HG03064 (cell line): ENCODE data around the gene BCL11B.

Experiments used
- ATAC-seq: cut with Tn5 transposase; IDR thresholded peaks from one replicate; pipeline ENCODE4 v1.9.1; 2021; ENCODE audit warnings: low read depth; ENCODE audit not compliant: unreplicated experiment

The BCL11B gene

DNA sequence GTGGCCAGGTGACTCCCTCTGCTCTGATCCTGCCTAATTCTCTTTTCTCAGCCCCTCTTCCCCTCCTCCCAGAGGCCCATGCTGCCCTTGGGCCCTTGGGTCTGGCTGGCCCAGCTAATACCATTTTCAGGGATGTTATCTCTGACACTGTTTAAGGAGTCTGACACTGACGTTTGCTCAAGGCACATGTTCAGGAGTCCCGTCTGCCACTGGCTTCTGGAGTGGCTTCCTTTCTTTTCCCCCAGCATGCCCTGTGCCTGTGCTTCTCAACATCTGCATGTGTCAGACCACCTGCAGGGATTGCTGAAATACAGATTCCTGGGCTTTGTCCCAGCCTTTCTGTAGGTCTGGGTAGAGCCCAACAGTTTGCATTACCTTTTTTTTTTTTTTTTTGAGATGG lies 128.9 kb downstream of the BCL11B start:
- ATAC-seq: no peak

DNA sequence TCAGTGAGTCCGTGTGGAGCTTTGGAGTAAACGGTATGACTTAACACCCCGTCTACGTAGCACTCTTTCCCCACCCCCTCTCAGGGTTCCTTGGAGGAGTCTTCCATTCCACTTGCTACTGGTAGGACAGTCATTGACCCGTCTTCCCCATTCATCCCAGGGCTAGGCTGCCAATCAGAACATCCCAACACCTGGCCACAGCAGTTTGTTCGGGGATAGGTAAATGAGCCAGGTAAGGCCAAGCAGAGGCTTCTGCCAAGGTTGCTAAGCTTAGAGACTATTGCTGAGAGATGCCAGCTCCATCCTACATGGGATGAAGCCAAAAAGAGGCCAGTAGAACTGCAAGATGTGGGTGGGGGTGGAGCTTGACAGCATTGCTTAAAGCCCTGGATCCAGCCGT lies 130.8 kb downstream of the BCL11B start:
- no peak for ATAC-seq

DNA sequence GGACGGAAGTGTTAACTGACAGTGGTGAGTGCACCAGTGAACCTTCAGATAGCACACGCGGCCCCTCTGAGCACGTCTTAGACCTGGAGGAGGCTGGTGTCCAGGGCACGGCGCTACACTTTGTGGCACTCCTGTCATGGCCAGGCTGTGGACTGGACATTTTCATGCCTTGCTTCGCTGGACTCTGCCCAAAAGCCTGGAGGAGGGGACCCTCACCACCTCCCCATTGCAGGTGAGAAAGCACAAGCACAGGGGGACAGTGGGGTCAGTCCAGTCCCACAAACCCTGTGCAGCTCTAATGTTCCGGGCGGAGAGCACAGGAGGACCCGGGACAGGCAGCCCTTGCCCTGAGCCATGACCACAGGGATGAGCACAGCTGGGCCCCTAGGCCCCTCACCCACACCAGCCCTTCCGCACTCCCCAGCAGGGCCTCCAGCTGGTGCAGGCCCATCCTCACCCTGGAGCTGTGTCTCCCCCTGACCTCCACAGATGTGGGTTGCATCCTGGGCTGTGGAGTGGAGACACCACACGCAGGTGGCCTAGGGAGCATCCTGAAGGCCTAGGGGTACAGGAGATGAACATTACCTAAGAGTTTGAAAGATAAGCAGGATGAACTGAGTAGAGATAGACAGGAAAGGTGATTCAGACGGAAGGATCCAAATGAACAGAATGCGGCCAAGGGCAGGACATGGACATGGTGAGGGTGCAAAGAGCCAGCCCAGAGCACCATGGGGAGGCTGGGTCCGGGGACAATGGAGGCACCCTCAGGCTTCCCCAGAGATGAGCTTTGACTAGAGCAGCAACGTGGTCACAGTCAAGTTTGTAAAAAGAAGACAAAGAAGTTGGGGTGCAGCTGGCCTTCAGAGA lies 132.8 kb downstream of the BCL11B start:
- ATAC-seq: no peak

DNA sequence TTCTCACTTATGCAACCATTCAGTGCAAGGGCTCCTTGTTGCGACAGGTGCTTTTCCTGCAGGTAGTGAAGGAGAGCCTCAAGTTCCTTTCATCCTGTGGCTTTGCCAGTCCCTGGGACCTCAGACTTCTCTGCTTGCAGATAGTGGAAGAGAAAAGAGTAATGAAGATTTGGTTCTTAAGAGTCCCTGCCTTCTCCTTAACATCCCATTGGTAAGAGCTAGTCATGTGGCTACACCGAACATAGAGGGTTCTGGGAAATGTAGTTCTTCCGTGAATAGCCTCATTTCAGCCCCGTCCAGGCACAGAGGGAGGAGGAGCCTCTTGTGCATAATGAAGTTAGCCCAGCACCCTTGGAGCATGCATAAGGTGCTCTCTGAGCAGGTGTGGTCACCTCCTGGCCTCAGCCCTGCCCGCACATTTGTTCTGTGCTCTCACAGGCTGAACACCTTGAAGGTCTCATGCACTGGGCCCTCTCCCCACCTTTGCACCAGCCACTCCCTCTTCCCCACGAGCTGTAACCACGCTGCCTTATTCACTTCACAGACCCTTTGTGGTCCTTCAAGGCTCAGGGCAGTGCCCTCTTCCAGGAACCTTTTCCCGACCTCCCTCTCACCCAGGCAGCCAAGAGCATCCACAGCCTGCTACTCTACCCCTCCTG lies 134.0 kb downstream of the BCL11B start:
- no peak for ATAC-seq

DNA sequence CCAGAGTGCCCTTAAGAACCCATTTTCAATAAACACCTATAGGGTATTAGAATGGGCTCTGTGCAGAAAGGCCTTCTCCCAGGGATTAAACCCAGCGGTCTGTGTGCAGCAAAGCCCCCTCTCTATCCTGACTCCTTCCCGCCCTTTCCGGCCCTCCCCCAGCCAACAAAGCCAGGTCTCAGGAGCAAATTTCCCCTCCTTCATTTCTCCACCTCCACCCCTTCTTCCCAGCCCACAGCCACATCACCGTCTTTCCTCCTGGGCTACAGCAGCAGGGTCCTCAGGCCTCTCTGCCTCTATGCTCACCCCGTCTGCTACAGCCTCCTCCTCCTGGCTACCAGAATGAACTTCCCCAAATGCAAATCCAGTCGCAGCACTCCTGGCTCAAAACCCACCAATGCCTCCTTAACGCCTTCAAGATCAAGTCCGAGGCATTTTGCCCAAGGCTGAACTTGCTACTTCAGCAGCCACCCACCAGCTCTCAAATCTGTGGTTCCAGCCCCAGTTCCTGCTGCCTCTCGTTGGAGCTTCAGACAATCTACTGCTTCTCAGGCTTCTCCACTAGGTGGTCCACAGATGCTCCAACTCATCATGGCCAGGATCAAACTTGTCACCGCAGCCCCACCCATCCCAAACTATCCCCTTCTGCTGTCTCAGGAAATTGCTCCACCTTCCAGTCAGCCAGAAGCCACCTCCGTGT lies 134.8 kb downstream of the BCL11B start:
- ATAC-seq: no peak

DNA sequence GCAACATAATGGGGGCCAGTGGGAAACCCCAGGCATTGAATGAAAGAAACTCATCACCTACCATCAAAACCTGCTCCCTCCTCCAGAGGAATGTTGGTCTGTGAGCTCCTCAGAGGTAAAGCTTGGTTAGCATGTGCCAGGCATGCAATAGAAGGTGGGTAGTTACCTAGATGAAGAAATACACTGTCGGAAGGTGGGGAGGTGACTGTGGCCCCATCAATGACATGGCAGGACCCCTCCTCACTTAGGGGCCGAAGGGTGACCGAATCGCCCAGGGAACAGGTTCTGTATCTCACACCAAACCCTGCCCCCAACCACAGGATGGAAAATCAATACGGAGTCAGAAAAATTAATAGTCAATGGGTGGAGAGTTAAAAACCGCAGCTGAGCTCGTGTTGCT lies 135.6 kb downstream of the BCL11B start:
- no peak for ATAC-seq

DNA sequence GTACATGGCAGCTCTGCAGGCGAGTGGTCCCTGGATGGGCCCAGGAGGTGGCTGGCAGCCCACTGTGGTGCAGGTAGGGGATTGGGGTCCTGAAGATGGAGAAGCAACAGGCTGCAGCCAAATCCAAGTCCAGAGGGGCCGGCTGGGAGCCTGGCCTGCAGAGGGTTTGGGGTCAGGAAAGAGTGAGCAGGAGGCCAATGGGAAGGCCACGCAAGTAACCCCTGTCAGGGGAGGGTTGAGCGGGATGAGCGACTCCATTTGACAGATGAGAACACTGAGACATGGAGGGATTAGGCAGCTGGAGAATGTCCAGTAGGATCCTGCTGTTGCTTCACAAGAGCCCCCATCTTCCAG lies 136.0 kb downstream of the BCL11B start:
- no peak for ATAC-seq

DNA sequence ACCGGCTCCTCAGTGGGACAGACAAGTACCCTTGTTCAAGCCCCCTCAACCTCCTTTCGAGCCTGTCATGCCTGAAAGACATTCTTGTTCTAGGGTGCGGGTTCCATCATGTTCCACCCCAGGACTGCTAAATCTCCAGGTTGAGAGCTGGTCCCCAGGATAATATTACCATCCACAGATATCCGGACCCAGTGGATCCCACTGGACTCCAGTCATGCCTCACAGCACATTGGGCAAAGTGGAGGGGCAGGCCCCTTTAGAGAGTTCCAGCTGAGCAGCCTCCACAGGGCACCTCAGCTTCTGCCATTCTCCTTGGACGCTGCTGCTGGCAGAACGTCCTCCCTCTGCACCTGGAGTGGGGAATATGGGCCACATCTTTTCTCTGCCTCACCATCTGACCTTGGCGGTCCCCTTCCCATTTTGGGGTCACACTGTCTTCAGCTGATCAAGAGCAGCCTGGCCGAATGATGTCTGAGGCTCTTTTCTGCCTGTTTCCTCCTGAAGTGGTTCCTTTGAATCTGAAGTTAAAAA lies 137.4 kb downstream of the BCL11B start:
- ATAC-seq: no peak

DNA sequence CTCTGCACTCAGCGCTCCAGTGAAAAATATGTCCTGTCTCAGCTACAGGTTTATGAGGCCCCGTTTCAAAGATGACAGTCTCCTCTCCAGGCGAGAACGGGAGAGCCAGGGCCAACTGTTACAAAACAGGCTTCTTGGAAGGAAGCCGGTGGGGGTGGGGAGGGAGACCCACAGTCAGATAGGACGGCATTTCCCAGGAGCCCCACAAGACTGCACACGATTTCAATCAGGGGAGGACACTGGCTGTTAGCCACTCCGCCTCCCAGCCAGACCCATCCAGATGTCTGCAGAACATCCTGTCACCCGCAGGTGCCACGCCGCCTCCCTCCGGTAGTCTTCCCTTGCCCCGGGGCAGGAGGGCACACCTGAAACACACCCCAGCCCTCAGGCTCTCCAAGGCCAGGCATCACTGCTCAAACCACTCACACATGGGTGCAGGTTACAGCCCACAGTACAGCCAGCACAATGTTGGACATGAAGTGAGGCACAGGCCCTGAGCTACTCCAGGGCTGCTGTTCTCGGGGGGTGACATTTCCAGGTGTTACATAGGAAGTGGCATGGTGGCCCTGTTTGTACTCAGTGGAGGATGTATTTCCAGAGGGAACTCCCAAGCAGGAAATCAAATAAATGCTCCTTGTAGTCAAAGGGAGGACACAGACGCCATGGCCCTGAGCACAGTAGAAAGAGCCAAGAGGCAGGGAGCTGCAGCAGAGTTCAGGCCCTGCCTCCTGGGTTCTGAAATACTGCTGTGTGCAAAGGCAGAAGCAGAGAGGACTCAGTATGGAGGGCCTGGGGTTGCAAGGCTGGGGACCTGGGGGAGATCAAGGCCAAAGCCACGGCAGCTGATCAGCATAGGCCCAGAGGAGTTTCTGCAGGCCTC lies 138.1 kb downstream of the BCL11B start:
- no peak for ATAC-seq

DNA sequence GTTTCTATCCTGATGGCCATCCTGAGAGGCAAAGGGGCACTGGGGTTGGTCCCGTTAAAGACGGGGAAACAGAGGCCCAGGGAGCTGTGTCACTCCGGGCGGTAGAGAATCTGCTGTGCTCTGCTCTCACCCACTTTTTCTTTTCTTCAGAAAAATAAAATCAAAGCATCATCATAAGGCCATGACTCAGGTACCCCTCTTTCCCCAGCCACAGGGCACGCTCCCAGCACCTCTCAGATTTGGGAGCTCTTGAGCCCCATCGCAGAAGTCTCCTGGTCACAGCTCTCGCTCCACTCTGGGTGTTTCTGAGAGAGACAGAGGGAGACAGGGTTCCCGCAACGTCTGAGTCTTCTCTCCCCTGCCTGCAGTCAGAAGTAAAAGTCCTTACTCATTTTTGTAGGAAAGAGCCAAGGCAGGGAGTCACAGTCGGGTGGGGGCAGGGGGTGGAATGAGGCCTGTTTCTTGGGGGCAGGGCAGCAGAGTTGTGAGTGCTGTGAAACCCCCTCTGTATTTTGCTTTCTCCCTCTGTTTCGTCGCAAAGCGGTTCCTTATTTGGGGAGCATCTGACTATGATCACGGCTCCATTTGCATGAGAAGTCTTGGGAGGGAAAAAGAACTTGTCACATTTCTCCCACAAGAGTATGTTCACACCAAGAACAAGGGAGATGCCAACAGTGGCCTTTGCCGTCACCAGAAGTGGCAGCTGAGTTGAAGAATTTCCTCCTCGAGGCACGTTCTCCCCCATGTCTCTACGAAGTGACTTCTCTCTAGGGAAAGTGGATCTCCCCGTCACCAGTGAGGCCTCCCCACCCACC lies 139.0 kb downstream of the BCL11B start:
- ATAC-seq: no peak

DNA sequence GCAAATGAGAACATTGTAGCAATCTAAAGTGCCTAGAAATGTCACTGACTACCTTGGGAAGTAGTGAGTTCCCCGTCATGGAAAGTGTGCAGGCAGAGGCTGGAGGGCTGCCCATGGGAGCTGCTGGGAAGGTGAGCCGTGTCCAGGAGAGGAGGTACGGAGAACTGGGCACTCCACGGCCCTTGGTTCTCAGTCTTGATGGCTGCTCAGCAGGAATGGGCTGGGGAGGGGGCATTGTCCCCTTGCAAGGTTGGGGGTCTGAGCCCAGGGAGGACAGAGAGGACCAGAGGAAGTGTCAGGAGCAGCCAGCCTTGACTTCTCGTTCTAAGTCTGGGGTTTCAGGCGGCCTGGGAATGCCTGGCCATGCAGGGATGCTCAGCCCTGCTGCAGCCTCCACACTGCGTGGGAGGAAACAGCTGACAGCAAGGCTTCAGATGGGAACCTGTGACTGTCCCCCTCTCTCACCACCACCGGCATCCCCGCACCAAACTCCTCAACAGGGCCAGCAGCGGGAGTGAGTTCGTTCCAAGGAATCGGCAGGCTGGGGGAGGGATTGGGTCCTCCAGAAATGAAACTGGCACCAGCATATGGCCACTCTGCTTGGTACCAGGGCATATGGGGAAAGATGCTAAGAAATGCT lies 140.2 kb downstream of the BCL11B start:
- no peak for ATAC-seq

DNA sequence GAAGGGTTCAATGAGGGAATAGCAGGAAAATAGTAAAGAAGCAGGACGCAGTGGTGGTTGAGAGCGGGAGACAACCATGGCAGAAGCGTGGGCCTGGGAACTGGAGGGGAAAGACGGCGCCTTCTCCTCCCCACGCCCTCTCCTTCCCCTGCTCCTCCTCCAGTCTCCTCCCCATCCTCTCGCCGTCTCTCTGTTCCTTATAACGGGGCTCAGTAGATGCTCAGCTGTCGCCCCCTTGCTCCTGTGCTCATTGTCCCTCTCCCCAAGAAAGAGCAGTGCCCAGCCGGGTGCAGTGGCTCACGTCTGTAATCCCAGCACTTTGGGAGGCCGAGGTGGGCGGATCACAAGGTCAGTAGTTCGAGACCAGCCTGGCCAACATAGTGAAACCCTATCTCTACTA lies 142.0 kb downstream of the BCL11B start:
- no peak for ATAC-seq

DNA sequence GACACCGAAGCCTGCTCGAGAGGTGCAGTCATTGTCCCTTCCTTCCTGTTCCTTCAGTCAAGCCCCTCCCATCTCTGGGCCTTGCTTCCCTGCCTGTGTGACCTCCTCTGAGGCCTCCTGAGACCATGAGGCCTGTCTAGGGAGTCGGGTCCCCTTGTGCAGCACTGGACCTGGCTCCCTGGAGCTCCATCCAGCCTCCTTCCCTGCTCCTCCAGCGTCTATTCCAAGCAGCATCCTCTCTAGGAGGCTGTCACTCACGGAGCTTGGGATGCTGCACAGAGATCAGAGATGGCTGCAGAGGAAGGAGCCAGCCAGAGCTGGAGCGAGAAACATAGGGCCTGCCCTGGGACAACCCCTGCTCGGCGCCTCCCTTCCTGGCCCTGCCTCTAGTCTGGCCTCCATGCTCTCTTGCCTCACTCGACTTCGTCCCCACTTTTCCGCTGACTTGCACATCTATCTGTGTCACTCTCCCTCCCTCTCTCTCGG lies 142.7 kb downstream of the BCL11B start:
- ATAC-seq: no peak

DNA sequence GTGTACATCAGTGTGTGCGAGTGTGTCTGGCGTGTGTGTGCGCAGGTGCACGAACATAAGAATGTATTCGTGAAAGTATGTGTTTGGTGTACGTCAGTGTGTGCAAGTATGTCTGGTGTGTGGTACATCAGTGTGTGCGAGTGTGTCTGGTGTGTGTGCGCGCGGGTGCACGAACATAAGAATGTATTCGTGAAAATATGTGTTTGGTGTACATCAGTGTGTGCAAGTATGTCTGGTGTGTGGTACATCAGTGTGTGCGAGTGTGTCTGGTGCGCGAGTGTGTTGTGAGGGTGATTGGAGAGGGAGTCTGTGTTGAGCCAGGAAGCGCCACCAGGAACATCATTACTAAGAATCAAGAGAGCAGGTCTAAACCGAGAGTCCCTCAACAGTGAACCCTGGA lies 143.8 kb downstream of the BCL11B start:
- no peak for ATAC-seq

DNA sequence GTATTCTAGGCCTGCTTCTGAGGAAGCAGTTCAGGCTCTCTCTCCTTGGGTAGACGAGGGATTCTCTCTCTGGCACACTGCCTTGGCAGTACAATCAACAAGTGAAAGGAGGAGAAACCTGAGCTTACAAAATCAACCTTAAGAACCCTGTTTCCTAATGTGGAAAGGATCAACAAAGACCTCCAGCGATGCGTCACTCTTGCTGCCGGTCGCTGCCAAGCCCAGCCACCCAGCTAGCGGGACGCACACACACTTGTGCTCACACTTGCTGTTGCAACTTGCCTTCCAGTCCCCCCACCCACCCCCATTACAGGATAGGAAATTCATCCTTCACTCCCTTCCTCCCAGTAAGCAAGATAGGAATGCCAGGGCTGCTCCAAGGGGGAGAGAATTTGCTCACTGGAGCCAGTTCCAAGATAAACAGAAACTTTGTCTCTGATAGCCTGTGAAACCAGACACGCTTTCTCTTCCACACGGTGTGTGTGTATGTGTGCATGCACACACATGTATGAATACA lies 144.3 kb downstream of the BCL11B start:
- no peak for ATAC-seq

DNA sequence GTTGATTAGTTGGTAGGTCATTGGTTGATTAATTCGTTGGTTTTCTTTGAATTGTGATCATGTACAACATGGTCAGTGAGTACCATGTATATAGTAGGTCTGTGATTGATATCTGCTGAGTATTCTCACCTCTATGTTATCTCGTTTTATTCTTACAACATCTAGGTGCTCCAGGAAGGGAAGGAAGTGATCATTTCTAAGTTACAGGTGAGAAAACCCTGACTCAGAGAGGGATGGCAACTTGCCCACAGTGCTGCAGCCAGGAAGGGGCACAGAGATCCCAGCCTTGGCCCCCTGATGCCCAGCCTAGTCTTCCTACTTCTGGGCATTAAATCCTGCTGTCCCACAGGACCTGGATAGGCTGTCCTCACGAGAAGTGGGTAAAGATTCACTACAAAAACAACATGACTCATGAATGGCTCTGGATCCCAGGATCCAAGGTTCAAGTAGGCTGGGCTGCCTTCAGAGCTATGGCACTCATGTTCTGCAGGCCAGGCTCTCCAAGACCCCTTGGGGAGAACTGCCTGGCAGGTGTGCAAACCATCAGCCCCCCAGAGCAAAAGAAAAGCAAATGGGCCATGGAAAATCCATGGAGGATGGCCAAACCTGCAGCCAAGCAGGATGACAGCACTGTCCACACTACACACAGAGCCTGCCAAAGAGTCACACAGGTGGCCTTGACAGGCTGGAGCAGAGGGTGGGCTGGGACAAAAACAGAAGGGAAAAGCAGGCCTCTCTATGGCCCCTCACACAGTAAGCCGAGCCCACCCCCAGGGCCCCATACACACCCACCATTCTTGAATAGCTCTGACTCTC lies 146.2 kb downstream of the BCL11B start:
- no peak for ATAC-seq

DNA sequence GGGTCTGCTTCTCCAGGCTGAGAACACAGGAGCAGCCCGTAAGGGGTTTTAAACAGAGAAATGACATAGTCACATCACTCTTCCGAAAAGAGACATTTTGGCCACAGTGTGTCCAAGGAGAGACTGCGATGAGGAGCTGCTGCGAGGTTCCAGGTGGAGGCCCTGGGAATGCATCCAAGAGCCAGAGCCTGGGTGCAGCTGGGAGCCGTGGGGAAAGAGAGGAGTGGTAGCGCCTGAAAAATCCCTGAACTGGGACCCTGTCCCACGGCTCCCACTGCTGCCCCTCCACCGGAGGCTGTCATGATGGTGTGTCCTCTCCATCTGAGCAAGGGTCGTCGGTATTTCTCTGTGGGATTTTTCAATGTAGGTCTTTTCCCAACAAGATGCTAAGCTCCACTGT lies 146.9 kb downstream of the BCL11B start:
- ATAC-seq: no peak
